Measurements from ENCODE around the gene AKNA.

DNA sequence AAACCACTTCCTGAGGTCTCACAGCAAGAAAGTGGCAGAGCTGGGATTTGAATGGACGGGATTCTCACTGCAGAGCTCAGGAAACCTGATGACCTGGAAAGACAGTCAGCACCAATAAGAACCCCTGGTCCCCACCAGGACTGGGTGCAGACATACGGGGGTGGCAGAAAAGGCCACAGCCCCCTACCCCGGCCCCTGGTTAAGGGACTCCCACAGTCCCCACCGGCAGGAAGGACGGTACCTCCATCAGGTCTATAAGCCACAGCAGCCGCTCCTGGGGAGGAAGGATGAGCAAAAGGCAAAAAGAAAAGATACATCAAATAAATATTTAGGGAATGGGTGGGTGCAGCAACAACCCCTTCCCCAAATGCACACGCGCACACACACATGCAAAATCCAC lies 32.0 kb upstream of the AKNA start:
- no peak for TF ChIP-seq CBFB (CRISPR knock-in tag; IDR thresholded peaks at IDR 0.05; ENCODE audit: low read depth)
- no peak for TF ChIP-seq CREM (CRISPR knock-in tag; IDR thresholded peaks at IDR 0.05)
- TF ChIP-seq SMAD3 (CRISPR knock-in tag; IDR thresholded peaks at IDR 0.05; ENCODE audit: borderline replicate concordance) = no peak
- TF ChIP-seq, protein P1, sequence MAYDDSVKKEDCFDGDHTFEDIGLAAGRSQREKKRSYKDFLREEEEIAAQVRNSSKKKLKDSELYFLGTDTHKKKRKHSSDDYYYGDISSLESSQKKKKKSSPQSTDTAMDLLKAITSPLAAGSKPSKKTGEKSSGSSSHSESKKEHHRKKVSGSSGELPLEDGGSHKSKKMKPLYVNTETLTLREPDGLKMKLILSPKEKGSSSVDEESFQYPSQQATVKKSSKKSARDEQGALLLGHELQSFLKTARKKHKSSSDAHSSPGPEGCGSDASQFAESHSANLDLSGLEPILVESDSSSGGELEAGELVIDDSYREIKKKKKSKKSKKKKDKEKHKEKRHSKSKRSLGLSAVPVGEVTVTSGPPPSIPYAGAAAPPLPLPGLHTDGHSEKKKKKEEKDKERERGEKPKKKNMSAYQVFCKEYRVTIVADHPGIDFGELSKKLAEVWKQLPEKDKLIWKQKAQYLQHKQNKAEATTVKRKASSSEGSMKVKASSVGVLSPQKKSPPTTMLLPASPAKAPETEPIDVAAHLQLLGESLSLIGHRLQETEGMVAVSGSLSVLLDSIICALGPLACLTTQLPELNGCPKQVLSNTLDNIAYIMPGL (CRISPR knock-in tag; IDR thresholded peaks at IDR 0.05) = no peak
- TF ChIP-seq GTF2I (CRISPR knock-in tag; conservative IDR thresholded peaks at IDR 0.05) = no peak
- TF ChIP-seq TEAD4 (CRISPR knock-in tag; IDR thresholded peaks at IDR 0.05) = no peak
- TF ChIP-seq, protein P2, sequence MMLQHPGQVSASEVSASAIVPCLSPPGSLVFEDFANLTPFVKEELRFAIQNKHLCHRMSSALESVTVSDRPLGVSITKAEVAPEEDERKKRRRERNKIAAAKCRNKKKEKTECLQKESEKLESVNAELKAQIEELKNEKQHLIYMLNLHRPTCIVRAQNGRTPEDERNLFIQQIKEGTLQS (CRISPR knock-in tag; conservative IDR thresholded peaks at IDR 0.05) = no peak
- TF ChIP-seq, protein P3, sequence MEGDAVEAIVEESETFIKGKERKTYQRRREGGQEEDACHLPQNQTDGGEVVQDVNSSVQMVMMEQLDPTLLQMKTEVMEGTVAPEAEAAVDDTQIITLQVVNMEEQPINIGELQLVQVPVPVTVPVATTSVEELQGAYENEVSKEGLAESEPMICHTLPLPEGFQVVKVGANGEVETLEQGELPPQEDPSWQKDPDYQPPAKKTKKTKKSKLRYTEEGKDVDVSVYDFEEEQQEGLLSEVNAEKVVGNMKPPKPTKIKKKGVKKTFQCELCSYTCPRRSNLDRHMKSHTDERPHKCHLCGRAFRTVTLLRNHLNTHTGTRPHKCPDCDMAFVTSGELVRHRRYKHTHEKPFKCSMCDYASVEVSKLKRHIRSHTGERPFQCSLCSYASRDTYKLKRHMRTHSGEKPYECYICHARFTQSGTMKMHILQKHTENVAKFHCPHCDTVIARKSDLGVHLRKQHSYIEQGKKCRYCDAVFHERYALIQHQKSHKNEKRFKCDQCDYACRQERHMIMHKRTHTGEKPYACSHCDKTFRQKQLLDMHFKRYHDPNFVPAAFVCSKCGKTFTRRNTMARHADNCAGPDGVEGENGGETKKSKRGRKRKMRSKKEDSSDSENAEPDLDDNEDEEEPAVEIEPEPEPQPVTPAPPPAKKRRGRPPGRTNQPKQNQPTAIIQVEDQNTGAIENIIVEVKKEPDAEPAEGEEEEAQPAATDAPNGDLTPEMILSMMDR (IDR thresholded peaks at IDR 0.05) = no peak
- TF ChIP-seq JAZF1 (CRISPR knock-in tag; IDR thresholded peaks at IDR 0.05) = no peak
- no peak for TF ChIP-seq PRRX2 (CRISPR knock-in tag; IDR thresholded peaks at IDR 0.05)
- TF ChIP-seq, protein P4, sequence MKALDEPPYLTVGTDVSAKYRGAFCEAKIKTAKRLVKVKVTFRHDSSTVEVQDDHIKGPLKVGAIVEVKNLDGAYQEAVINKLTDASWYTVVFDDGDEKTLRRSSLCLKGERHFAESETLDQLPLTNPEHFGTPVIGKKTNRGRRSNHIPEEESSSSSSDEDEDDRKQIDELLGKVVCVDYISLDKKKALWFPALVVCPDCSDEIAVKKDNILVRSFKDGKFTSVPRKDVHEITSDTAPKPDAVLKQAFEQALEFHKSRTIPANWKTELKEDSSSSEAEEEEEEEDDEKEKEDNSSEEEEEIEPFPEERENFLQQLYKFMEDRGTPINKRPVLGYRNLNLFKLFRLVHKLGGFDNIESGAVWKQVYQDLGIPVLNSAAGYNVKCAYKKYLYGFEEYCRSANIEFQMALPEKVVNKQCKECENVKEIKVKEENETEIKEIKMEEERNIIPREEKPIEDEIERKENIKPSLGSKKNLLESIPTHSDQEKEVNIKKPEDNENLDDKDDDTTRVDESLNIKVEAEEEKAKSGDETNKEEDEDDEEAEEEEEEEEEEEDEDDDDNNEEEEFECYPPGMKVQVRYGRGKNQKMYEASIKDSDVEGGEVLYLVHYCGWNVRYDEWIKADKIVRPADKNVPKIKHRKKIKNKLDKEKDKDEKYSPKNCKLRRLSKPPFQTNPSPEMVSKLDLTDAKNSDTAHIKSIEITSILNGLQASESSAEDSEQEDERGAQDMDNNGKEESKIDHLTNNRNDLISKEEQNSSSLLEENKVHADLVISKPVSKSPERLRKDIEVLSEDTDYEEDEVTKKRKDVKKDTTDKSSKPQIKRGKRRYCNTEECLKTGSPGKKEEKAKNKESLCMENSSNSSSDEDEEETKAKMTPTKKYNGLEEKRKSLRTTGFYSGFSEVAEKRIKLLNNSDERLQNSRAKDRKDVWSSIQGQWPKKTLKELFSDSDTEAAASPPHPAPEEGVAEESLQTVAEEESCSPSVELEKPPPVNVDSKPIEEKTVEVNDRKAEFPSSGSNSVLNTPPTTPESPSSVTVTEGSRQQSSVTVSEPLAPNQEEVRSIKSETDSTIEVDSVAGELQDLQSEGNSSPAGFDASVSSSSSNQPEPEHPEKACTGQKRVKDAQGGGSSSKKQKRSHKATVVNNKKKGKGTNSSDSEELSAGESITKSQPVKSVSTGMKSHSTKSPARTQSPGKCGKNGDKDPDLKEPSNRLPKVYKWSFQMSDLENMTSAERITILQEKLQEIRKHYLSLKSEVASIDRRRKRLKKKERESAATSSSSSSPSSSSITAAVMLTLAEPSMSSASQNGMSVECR (CRISPR knock-in tag; IDR thresholded peaks at IDR 0.05; ENCODE audit: borderline replicate concordance) = no peak
- TF ChIP-seq FOXP1 (CRISPR knock-in tag; IDR thresholded peaks at IDR 0.05; ENCODE audit: borderline replicate concordance) = no peak
- TF ChIP-seq, protein P5, sequence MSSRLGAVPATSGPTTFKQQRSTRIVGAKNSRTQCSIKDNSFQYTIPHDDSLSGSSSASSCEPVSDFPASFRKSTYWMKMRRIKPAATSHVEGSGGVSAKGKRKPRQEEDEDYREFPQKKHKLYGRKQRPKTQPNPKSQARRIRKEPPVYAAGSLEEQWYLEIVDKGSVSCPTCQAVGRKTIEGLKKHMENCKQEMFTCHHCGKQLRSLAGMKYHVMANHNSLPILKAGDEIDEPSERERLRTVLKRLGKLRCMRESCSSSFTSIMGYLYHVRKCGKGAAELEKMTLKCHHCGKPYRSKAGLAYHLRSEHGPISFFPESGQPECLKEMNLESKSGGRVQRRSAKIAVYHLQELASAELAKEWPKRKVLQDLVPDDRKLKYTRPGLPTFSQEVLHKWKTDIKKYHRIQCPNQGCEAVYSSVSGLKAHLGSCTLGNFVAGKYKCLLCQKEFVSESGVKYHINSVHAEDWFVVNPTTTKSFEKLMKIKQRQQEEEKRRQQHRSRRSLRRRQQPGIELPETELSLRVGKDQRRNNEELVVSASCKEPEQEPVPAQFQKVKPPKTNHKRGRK (CRISPR knock-in tag; IDR thresholded peaks at IDR 0.05; ENCODE audit: borderline replicate concordance) = no peak
